H9 (cell line): ENCODE results near the gene KDM4F. TPM values are rescaled to one million over a fixed set of nuclear protein-coding genes. Genes with fewer than 3 reads are reported as not detected.

Experiments used
- DNase-seq: peaks from one replicate; pipeline ENCODE4 v3.0.0-alpha.2; 2017
- H2AFZ ChIP-seq: one replicate; pipeline ENCODE4 v1.6.1; 2013; ENCODE audit warnings: mild to moderate bottlenecking, low read length, control low read depth, moderate library complexity
- H2AK5ac ChIP-seq: 2 replicates; pipeline ENCODE4 v1.6.1; 2013; ENCODE audit warnings: low read length, control low read depth, mixed read lengths; ENCODE audit not compliant: insufficient read length
- H2BK120ac ChIP-seq: one replicate; pipeline ENCODE4 v1.6.1; 2013; ENCODE audit warnings: low read depth, mild to moderate bottlenecking, low read length, control low read depth, inconsistent platforms; ENCODE audit not compliant: poor library complexity, severe bottlenecking
- H2BK12ac ChIP-seq: 2 replicates; pipeline ENCODE4 v1.6.1; 2013; ENCODE audit warnings: low read length, control low read depth, mixed read lengths, low read depth; ENCODE audit not compliant: insufficient read length
- H2BK15ac ChIP-seq: 2 replicates; pipeline ENCODE4 v1.6.1; 2013; ENCODE audit warnings: low read depth, low read length, control low read depth
- H2BK20ac ChIP-seq: one replicate; pipeline ENCODE4 v1.6.1; 2013; ENCODE audit warnings: low read depth, mild to moderate bottlenecking, low read length, control low read depth, inconsistent platforms; ENCODE audit not compliant: poor library complexity, severe bottlenecking
- H2BK5ac ChIP-seq: 2 replicates; pipeline ENCODE4 v1.6.1; 2013; ENCODE audit warnings: low read length, control low read depth, mixed read lengths; ENCODE audit not compliant: insufficient read length
- H3K14ac ChIP-seq: 2 replicates; pipeline ENCODE4 v1.6.1; 2013; ENCODE audit warnings: low read length, control low read depth; ENCODE audit not compliant: insufficient read depth
- H3K18ac ChIP-seq: 2 replicates; pipeline ENCODE4 v1.6.1; 2013; ENCODE audit warnings: low read depth, mild to moderate bottlenecking, mixed read lengths, low read length, control low read depth; ENCODE audit not compliant: insufficient read length
- H3K23ac ChIP-seq: 2 replicates; pipeline ENCODE4 v1.6.1; 2013; ENCODE audit warnings: low read length, control low read depth, mixed read lengths, low read depth; ENCODE audit not compliant: insufficient read length
- H3K23me2 ChIP-seq: 2 replicates; pipeline ENCODE4 v1.6.1; 2013; ENCODE audit warnings: low read depth, mild to moderate bottlenecking, mixed read lengths, low read length, control low read depth; ENCODE audit not compliant: insufficient read length, poor library complexity, severe bottlenecking
- H3K27ac ChIP-seq: 2 replicates; pipeline ENCODE4 v1.5.1; 2013; ENCODE audit warnings: low read length, control low read depth, mixed read lengths, low read depth; ENCODE audit not compliant: insufficient read length
- H3K27me3 ChIP-seq: 2 replicates; pipeline ENCODE4 v1.6.1; 2013; ENCODE audit warnings: low read length, control low read depth, inconsistent platforms; ENCODE audit not compliant: insufficient read depth
- H3K4ac ChIP-seq: 2 replicates; pipeline ENCODE4 v1.6.1; 2013; ENCODE audit warnings: low read depth, mild to moderate bottlenecking, control low read depth, inconsistent platforms, low read length, moderate library complexity
- H3K4me1 ChIP-seq: 2 replicates; pipeline ENCODE4 v1.6.1; 2013; ENCODE audit warnings: low read length, control low read depth, inconsistent platforms; ENCODE audit not compliant: insufficient read depth
- H3K4me2 ChIP-seq: 2 replicates; pipeline ENCODE4 v1.6.1; 2013; ENCODE audit warnings: low read length, control low read depth, mixed read lengths; ENCODE audit not compliant: insufficient read length, insufficient read depth
- H3K56ac ChIP-seq: 2 replicates; pipeline ENCODE4 v1.6.1; 2013; ENCODE audit warnings: low read depth, mild to moderate bottlenecking, mixed read lengths, low read length, control low read depth; ENCODE audit not compliant: insufficient read length
- H3K79me1 ChIP-seq: 2 replicates; pipeline ENCODE4 v1.6.1; 2013; ENCODE audit warnings: low read depth, mild to moderate bottlenecking, moderate library complexity, low read length, control low read depth, inconsistent platforms; ENCODE audit not compliant: insufficient read depth, poor library complexity, severe bottlenecking
- H3K79me2 ChIP-seq: 2 replicates; pipeline ENCODE4 v1.6.1; 2013; ENCODE audit warnings: low read length, control low read depth, inconsistent platforms; ENCODE audit not compliant: insufficient read depth
- H3K9ac ChIP-seq: 2 replicates; pipeline ENCODE4 v1.6.1; 2013; ENCODE audit warnings: low read length, control low read depth, mixed read lengths; ENCODE audit not compliant: insufficient read length; ENCODE audit errors: extremely low read depth
- H3K9me3 ChIP-seq: one replicate; pipeline ENCODE4 v1.6.1; 2013; ENCODE audit warnings: low read depth, low read length, inconsistent platforms; ENCODE audit not compliant: control insufficient read depth
- H3T11ph ChIP-seq: one replicate; pipeline ENCODE4 v1.6.1; 2013; ENCODE audit warnings: mild to moderate bottlenecking, low read length, control low read depth, inconsistent platforms
- H4K20me1 ChIP-seq: one replicate; pipeline ENCODE4 v1.6.1; 2013; ENCODE audit not compliant: control insufficient read depth, insufficient read length, insufficient read depth
- H4K5ac ChIP-seq: 2 replicates; pipeline ENCODE4 v1.6.1; 2013; ENCODE audit warnings: low read depth, mild to moderate bottlenecking, mixed read lengths, low read length, control low read depth; ENCODE audit not compliant: insufficient read length
- H4K8ac ChIP-seq: replicated peaks from 2 replicates; pipeline ENCODE4 v1.6.1; 2013; ENCODE audit warnings: low read length, control low read depth, mixed read lengths, low read depth; ENCODE audit not compliant: insufficient read length
- H4K91ac ChIP-seq: 2 replicates; pipeline ENCODE4 v1.6.1; 2013; ENCODE audit warnings: low read depth, mild to moderate bottlenecking, moderate library complexity, mixed read lengths, low read length, control low read depth; ENCODE audit not compliant: insufficient read length
- H3K27ac Mint-ChIP-seq, 3 experiments: 2 replicates in 2 of 3; 3 replicates in 1 of 3; pipeline ENCODE4 v1.8.0; 2020 to 2021; ENCODE audit warnings: mixed read lengths in 3 of 3, mild to moderate bottlenecking in 1 of 3, moderate library complexity in 1 of 3
- H3K27me3 Mint-ChIP-seq: 2 replicates; pipeline ENCODE4 v1.8.0; 2021; ENCODE audit warnings: low read depth, mild to moderate bottlenecking, moderate library complexity, mixed read lengths
- H3K36me3 Mint-ChIP-seq, 3 experiments: 2 replicates in 2 of 3; 3 replicates in 1 of 3; pipeline ENCODE4 v1.8.0; 2020 to 2021; ENCODE audit warnings: low read depth in 3 of 3, mixed read lengths in 3 of 3; ENCODE audit not compliant: insufficient read depth in 1 of 3
- H3K4me1 Mint-ChIP-seq, 2 experiments: 2 replicates each; pipeline ENCODE4 v1.8.0; 2020; ENCODE audit warnings: mixed read lengths in 2 of 2
- H3K4me3 Mint-ChIP-seq, 2 experiments: 2 replicates in 1 of 2; 3 replicates in 1 of 2; pipeline ENCODE4 v1.8.0; 2020 to 2021; ENCODE audit warnings: mild to moderate bottlenecking in 2 of 2, mixed read lengths in 2 of 2, moderate library complexity in 1 of 2
- H3K9me3 Mint-ChIP-seq, 2 experiments: 2 replicates in 1 of 2; 3 replicates in 1 of 2; pipeline ENCODE4 v1.8.0; 2020; ENCODE audit warnings: mild to moderate bottlenecking in 2 of 2, mixed read lengths in 2 of 2, moderate library complexity in 1 of 2
- total RNA-seq: library from RNA; stranded (reverse); gene quantifications from 2 replicates; pipeline ENCODE4 v1.2.1, GENCODE V29; 2021
- TF ChIP-seq, protein P1 (sequence below): fragments of 200-600 bp; sonication (generic); conservative IDR thresholded peaks from 3 replicates; pipeline ENCODE4 v1.8.0; 2021; ENCODE audit warnings: antibody characterized with exemption, mild to moderate bottlenecking

Gene KDM4F
- total RNA-seq, 1 experiment from 2014 or later, result not detected

- TF ChIP-seq, protein P1, sequence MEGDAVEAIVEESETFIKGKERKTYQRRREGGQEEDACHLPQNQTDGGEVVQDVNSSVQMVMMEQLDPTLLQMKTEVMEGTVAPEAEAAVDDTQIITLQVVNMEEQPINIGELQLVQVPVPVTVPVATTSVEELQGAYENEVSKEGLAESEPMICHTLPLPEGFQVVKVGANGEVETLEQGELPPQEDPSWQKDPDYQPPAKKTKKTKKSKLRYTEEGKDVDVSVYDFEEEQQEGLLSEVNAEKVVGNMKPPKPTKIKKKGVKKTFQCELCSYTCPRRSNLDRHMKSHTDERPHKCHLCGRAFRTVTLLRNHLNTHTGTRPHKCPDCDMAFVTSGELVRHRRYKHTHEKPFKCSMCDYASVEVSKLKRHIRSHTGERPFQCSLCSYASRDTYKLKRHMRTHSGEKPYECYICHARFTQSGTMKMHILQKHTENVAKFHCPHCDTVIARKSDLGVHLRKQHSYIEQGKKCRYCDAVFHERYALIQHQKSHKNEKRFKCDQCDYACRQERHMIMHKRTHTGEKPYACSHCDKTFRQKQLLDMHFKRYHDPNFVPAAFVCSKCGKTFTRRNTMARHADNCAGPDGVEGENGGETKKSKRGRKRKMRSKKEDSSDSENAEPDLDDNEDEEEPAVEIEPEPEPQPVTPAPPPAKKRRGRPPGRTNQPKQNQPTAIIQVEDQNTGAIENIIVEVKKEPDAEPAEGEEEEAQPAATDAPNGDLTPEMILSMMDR, result no peak
- Histone ChIP-seq H3K56ac (no peak overlapping the region), H3K27me3 (no peaks in the 10 kb centered on the region), H3K79me2 (no peaks in the 10 kb centered on the region), H3K4me1 (no peaks in the 10 kb centered on the region), H4K20me1 (no peaks in the 10 kb centered on the region), H3K4ac (no peak overlapping the region), H3K9me3 (no peaks in the 10 kb centered on the region), H3K14ac (no peak overlapping the region), H4K91ac (no peak overlapping the region), H2AK5ac (no peak overlapping the region), H3K79me1 (no peaks in the 10 kb centered on the region), H2BK5ac (no peak overlapping the region), H3T11ph (no peak overlapping the region), H3K23me2 (no peaks in the 10 kb centered on the region), H2BK120ac (no peak overlapping the region), H3K4me2 (no peak overlapping the region), H3K18ac (no peak overlapping the region), H4K5ac (no peak overlapping the region), H3K27ac (no peak overlapping the region), H2AFZ (no peak overlapping the region), H2BK15ac (no peak overlapping the region), H2BK12ac (no peak overlapping the region), H4K8ac (no peak overlapping the region), H2BK20ac (no peak overlapping the region), H3K23ac (no peak overlapping the region), H3K9ac (no peak overlapping the region)
- H3K27me3 Mint-ChIP-seq, result peaks cover 29% of the 10 kb centered on the region
- H3K36me3 Mint-ChIP-seq, result no peaks in the 10 kb centered on the region
- no peak overlapping the region for H3K4me3 Mint-ChIP-seq
- no peaks in the 10 kb centered on the region for H3K4me1 Mint-ChIP-seq
- H3K9me3 Mint-ChIP-seq, result no peaks in the 10 kb centered on the region
- no peak for DNase-seq
- no peak overlapping the region for H3K27ac Mint-ChIP-seq
These were observed 3.4 kb upstream of the KDM4F start for GRCh38 chr11:95045812-95046211.
